GM18951 (cell line): Measurements from ENCODE around the gene MLXIP.

Source experiments
- POLR2A ChIP-seq: IDR thresholded peaks from 4 replicates; pipeline ENCODE4 v1.6.1; 2011; ENCODE audit warnings: mild to moderate bottlenecking; ENCODE audit not compliant: insufficient read length, insufficient read depth; ENCODE audit errors: extremely low read depth
- in situ Hi-C: fragments of 300-500 bp; cut with MboI; formaldehyde crosslinking; loops from one replicate; pipeline ENCODE4 v1.12.0; 2022; ENCODE audit warnings: low sequenced_read_pairs, mixed read lengths, inconsistent platforms; ENCODE audit not compliant: unreplicated experiment

The MLXIP gene

GRCh38 chr12:122195405-122195804 is 116.8 kb downstream of the MLXIP start:
- in situ Hi-C loops, result no loop called here
- TF ChIP-seq POLR2A, result no peak
